ENCODE results near the gene ADNP.
"Not testable (repeated sequence)": the region's sequence is repeated elsewhere in the genome, so short reads cannot be mapped to it uniquely, and the experiment has no call there.

ADNP gene

GRCh38 chr20:50931306-50932015, at the start of gene ADNP:
Gene ADNP (minus strand): TSS chr20:50931437. CDS start chr20:50903996, 27,441 bp downstream.
- DNase-seq: peak; percentile 93

GRCh38 chr20:50980071-50980681, 48.9 kb upstream of the ADNP start:
- DNase-seq: no peak

- not testable (repeated sequence) for DNase-seq
Observed at GRCh38 chr20:50978533-50978932, 47.3 kb upstream of the ADNP start.

GRCh38 chr20:50977066-50978021, 46.1 kb upstream of the ADNP start:
- no peak for DNase-seq

GRCh38 chr20:50975701-50976330, 44.6 kb upstream of the ADNP start:
- DNase-seq: no peak

- DNase-seq: no peak
Observed at GRCh38 chr20:50969912-50970311, 38.7 kb upstream of the ADNP start.

GRCh38 chr20:50969435-50969834, 38.2 kb upstream of the ADNP start:
- no peak for DNase-seq

- no peak for DNase-seq
Observed at GRCh38 chr20:50968289-50968688, 37.1 kb upstream of the ADNP start.

- peak; percentile 42 for DNase-seq
Observed at GRCh38 chr20:50967586-50967985, 36.3 kb upstream of the ADNP start.

GRCh38 chr20:50959543-50960126, 28.4 kb upstream of the ADNP start:
- DNase-seq: no peak

- DNase-seq: peak; percentile 96
Observed at GRCh38 chr20:50958615-50959542, 27.6 kb upstream of the ADNP start, which contains the start of gene MOCS3. Gene MOCS3 (plus strand): TSS chr20:50958818. CDS start chr20:50958843, 25 bp downstream.

- DNase-seq: peak; percentile 96
Observed at GRCh38 chr20:50957798-50958614, 26.8 kb upstream of the ADNP start, which contains the start of gene DPM1. Gene DPM1 (minus strand): TSS chr20:50958532. CDS start chr20:50958523, 9 bp downstream.

GRCh38 chr20:50957276-50957675, 26.0 kb upstream of the ADNP start:
- no peak for DNase-seq

- no peak for DNase-seq
Observed at GRCh38 chr20:50953821-50954220, 22.6 kb upstream of the ADNP start.

GRCh38 chr20:50953196-50953595, 22.0 kb upstream of the ADNP start:
- no peak for DNase-seq

GRCh38 chr20:50948132-50948785, 17.0 kb upstream of the ADNP start:
- no peak for DNase-seq

GRCh38 chr20:50943069-50943468, 11.8 kb upstream of the ADNP start:
- DNase-seq: no peak

- no peak for DNase-seq
Observed at GRCh38 chr20:50933589-50933988, 2.4 kb upstream of the ADNP start.

GRCh38 chr20:50932691-50933280, 1.5 kb upstream of the ADNP start:
- no peak for DNase-seq
